GM19468 (cell line): ENCODE data around the gene DOCK1.

ENCODE experiments used
- ATAC-seq: cut with Tn5 transposase; IDR thresholded peaks from one replicate; pipeline ENCODE4 v1.9.1; 2021; ENCODE audit warnings: mild to moderate bottlenecking, moderate library complexity, moderate number of reproducible peaks; ENCODE audit not compliant: unreplicated experiment; ENCODE audit errors: extremely low read depth

The DOCK1 gene

DNA sequence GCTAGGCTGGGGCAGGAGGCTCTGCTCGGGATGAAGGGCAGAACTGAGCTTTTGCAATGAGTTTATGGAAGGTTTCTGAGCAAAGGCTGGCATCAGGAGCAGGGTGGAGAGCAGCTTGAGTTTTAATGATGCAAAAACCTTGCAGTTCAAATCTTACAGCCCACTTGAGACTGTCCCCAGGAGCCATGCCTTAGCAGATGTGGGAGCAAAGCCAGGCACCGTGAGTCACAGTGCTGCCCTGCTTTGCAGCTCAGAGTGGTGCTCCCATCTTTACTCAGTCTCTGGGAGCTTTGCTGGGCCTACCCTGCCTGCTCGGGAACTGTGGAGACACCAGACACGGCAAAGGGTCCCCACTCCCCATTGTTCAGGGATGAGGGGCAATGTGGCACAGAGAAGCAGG, 521.5 kb downstream of the DOCK1 start:
- no peak for ATAC-seq

DNA sequence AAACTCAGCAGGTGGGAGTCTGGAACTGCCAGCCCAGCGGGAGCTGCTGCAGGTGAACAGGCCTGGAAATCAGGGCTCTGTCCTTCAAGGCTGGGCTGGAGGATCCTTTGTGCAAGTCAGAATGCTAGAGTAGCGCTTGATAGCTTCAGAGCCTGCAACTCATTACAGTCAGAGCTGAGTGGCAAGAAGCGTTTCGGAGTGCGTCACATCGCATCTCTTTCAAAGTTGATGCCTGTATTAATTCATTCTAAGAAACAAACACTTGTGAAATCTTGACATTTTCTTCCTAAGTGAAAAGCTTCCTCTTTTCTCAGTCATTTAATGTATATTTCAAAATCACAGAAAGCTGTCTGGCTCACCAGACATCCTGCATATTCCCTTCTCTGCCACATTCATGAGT, 522.7 kb downstream of the DOCK1 start:
- no peak for ATAC-seq

DNA sequence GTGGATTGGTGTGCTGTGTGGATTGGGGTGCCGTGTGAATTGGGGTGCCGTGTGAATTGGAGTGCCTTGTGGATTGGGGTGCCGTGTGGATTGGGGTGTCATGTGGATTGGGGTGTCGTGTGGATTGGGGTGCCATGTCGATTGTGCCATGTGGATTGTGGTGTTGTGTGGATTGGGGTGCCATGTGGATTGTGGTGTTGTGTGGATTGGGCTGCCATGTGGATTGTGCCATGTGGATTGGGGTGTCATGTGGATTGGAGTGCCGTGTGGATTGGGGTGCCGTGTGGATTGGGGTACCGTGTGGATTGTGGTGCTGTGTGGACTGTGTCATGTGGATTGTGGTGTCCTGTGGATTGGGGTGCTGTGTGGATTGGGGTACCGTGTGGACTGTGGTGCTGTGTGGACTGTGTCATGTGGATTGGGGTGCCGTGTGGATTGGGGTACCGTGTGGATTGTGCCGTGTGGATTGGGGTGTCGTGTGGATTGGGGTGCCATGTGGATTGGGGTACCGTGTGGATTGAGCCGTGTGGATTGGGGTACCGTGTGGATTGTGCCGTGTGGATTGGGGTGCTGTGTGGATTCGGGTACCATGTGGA, 523.3 kb downstream of the DOCK1 start:
- no peak for ATAC-seq

DNA sequence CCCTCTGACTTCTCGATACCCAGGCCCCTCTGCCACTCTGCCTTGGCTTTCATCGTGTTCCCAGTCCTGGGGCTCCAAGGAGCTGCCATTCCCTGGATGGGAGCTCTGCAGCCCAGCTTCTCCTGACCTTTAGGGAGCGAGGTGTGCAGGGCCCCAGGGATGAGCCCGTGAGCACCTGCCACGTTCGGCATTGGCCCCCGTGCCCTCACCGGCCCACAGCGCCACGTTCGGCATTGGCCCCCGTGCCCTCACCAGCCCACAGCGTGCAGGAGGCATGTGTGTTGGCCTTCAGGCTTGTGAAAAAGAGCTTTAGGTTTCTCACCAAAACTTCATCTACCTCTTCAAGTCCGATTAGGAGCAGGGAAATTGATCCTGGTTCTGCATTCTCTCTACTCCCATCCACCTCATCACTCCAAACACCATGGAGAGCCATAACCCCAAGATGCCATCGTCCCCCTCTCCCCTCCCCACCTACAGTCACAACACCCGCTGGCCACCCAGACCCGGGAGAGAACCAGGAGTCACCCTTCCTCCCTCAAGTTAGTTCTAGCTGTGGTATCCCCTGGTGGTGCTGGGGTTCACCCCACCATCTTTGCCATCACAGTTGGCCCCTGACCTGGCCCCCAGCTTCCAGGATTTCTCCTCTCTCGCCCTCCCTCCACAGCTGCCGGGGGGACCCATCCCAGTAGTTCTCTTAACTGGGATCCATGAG, 524.5 kb downstream of the DOCK1 start:
- no peak for ATAC-seq

DNA sequence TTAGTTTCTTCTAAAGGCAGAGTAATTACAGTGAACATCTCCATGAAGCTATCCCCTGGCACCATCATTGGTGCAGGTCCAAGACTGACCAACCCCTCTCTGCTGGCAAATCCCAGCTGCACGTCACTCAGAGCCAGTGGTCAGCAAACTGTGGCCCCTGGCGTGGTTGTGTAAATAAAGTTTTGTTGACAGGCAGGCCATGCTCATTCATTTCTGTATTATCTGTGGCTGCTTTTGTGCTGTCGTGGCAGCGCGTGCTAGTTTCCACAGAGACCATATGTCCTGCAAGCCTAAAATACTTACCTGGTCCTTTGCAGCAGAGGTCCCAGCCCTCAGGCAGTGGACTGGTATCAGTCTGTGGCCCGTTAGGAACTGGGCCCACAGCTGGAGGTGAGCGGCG, 526.3 kb downstream of the DOCK1 start:
- ATAC-seq, result no peak

DNA sequence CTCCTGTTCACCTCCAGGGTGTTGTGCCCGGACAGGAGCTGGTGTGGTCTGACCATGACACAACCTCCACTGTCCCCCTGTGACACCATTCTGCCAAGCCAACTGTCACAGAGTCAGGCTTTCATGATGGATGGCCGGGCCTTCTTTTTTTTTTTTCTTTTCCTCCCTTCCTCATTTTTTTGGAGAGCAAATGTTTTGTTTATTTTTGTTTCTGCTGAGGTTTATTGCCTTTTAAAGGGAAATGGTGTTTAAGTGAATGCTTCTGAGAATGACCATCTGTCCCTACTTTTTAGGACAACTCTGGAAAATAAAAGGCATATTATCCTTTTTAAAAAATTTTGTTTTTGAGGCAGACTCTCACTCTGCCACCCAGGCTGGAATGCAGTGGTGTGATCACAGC, 528.8 kb downstream of the DOCK1 start:
- no peak for ATAC-seq

DNA sequence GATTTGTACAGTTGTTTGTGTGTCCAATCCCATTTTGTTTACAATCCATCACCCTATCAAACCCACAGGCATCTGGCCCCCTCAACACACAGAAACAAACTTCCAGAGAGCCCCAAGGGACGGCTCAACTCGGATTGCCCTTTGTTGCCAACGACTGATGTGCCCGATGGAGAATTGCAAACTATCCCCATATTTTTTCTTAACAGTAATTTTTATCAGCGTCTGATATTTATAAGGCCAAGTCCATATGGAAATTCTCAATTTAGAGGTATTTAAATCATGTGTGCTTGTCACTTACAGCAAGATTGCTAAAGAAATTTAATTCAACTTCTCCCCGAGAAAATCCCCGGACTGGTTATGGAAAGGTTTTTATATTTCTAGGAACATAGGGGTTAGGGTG, 530.0 kb downstream of the DOCK1 start:
- ATAC-seq, result no peak

DNA sequence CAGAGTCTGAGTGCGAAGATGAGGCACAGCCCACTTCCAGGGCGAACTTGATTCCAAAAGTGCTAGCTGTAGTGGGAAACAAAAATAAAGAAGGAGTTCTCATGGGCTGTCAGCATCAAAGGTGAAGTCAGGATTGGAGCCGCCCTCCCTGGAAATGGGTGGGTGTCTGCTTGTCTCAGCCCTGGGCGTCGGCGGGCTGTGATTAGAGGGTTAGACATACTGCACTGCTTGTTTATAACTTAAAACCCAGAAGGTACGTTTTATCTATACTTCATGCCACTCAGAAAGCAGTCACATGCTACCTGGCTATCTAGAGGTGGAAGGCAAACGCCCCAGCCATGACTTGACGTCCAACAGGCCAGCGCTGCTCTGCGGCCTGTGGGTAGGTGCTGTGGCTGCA, 535.1 kb downstream of the DOCK1 start:
- no peak for ATAC-seq

DNA sequence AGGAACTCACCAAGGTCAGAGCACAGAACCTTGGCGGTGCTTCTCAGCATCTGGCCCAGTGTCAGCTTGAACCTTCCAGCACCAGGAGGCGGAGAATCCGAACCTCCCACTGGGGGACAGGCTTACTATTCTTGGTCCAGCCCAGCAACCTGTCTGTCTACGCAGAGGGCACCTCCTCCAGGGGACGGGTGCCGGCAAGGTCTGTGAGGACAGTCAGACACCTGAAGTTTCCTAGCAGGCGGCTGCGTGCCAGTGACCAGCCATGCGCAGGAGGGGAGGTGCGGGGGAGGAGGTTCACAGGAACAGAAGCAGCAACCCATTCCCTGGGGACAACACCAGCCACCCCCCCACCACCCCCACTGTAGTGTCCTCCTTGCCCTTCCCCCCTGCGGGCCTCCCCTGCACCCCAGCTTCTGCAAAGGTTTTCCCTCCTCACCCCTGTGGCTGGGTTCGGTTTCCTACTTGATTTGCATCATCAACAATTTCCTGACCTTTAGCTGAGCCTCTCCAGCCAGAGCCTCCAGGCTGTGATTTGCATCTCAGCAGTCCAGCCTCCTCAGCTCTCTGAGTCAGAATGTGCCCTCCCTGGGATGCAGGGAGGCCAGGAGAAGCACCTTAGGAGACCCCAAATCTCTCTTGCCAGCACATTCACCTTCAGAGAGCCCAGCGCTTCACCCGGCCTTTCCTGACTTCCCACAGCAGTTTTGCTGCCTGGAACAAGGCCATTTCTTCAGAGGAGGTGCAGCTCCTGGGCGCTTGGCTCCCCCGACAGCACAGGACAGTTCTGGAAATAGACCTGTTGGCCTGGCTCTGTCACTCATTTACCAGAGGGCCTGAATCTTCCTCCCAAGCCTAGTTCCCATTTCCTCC, 536.4 kb downstream of the DOCK1 start:
- ATAC-seq, result no peak

DNA sequence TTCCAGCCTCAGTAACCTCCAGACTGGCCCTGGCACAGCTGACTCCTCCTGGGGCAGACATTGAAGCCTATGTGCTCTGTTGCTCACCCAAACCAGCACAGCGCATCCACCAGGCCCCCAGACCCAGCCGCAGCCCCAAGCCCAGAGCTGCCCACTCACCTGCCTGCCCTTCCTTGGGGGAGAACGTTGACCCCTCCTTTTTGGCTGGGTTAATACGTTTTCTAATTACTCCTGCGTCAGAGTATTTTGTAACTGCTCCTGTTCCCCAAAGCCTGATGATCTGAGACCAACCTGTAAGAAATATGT, 536.9 kb downstream of the DOCK1 start:
- no peak for ATAC-seq

DNA sequence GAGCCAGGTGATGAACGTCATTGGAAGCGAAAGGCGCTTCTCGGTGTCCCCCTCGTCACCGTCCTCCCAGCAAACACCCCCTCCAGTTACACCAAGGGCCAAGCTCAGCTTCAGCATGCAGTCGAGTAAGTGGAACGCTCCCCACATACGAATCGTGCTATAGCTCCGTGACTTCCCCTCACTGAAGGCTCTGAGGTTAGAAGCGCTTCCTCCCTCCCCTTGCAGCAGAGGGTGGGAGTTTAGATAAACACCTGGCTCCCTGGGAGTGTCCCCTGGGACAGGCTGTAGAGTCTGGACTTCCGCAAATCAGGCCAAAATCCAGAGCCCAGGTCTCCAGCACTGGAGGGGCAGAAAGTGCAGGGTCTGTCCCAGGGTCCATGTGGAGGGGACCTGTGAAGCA, 538.9 kb downstream of the DOCK1 start:
- ATAC-seq, result no peak

DNA sequence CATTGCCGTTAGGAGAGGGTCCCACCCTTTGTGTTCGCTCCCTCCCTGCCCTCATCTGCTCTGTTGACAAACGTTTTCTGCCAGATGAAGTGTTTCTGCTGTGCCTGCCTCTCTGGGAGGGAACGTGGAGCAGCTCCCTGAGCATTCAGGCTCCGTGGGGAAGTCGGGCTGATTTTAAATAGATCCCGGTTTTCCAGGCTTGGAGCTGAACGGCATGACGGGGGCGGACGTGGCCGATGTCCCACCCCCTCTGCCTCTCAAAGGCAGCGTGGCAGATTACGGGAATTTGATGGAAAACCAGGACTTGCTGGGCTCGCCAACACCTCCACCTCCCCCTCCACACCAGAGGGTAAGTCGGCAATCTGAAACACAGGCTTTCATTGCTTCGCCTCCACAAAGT, 542.0 kb downstream of the DOCK1 start:
- ATAC-seq, result no peak

DNA sequence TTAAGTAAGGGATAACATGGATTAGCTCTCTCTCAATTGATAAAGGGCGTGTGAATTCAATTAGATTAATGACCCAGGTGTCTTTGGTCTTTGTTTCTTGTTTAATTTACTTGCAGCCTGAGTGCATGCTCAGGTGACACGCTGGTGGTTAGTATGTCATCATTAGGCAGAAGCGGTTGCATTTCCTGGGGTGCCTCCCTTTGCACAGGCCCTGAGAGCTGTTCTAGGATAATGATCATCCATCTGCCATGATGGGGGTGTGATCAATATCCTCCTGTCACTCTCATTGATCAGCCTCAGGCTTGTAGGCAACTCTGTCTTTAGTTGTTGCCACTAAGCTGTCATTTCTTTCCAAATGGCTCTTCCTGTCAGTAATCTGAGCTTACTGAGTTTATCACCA, 544.3 kb downstream of the DOCK1 start:
- no peak for ATAC-seq

DNA sequence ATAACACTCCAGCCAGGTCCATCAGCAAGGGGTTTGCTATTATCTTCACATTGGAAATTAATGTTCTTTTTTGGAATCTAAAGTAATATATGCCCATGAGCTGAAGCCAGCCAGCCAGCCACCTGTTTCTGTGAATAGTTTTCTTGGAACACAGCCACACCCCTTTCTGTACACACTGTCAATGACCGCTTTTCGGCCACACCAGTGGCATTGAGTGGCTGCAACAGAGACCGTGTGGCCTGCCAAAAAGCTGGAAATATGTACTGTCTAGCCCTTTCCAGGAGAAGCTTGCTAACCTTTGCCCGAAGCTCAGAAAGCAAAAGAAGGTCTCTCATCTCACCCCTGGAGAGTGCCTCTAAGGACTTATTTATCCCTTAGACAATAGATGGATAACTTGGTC, 545.4 kb downstream of the DOCK1 start:
- ATAC-seq, result no peak

DNA sequence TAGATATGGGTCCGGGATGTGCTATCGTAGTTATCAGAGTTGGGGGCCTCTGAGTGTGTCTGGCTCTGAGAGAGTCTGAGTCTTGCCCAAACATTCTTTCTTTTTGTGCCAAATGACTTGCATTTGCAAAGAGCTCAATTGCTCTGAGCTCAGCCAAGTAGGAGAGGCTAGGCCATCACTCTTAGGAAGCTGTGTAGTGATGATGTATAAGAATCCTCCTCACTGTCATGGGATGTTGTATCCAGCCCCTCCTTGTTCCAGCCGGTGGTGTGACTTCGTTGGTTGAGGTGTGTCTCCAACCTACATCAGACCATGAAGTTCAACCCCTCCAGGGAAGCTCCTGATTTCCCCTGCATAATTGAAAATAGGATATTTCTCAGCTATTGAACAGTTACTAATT, 546.4 kb downstream of the DOCK1 start:
- ATAC-seq, result no peak

DNA sequence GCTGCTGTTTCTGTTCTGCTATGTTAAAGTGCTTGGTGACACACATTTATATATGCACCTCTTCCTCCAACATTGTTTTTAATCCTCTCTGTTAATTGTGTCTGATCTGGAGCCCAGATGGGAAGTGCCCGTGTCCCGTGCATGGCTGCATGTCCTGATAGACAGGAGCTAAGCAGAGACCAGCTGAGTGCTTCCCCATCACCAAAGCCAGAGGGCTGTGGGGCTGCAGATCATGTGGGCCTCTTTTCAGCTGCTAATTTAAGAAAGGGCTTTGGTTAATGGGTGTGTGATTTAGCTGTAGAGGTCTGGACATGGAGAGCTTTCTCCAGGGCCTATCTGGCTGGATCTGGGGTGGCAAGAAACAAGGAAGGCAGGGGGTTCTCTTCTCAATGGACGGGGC, 547.3 kb downstream of the DOCK1 start:
- ATAC-seq, result no peak

DNA sequence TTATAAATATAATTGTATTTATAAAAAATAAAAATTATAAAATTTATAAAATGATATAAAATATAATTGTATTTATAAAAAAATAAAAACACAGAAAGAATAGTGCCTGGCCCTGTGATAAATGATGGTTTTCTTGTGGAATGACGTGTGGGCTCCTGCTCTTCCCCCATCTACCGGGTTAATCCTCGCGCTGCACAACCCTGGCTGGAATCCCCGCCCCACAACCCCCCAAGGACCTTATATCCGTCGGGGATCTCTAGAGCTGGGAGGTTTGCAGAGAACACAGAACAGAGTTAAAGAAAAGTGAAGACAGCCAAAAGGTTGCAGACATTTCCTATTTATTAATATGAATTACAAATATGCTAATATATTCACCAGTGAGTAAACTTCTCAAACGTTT, 548.5 kb downstream of the DOCK1 start:
- ATAC-seq, result no peak

DNA sequence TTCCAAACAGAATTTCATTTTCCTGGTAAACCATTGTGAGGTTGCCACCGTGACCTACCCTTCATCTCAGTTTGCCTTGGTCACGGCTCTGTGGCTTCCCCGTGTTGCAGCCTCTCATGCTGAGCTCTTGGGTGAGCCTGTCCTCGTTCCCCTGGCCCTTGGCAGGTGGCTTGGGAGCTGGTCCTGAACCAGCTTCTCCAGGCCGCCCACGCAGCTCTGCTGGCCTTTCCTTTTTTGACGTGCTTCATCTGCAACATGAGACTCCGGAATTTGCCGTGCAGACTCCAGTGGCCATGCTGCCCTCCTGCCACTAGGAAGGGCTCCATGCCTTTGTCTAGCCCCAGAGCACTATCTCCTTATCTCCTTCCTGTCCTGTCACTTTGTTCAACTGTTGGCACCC, 550.9 kb downstream of the DOCK1 start:
- no peak for ATAC-seq

DNA sequence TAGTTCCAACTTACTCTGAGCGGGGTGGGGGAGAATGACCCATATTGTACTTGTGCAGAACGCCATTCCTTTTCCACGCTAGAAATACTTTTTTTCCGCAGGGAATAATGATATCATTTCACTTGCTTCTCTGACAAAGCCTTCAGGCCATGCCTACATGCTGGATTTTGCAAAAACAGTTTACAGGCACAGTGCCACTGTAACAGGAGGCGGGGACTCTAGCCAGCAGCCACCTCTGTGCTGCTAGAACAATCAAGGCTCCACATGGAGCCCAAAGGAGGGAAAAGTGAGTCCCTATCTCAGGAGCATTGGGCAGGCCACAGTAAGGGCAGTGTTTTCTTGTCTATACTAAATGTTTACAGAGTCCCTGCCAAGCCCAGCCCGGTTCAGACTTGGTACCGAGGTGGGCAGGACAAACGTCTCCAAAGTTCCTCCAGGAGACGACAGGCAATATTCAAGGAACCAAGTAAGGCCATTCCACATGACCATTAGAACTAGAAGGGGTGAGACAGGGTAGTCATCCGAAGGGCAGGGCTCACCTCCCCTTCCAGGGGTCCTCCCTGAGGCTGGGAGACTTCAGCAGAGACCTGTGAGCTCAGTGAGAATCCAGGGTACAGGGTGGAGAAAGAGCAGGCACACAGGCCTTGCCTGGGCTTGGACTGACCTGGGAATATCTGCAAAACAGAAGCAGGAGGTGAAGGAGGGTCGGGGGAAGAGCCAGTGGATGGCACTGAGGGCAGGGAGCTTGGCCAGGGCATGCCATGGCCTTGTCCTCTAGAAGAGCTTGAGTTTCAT, 553.0 kb downstream of the DOCK1 start:
- ATAC-seq, result no peak

DNA sequence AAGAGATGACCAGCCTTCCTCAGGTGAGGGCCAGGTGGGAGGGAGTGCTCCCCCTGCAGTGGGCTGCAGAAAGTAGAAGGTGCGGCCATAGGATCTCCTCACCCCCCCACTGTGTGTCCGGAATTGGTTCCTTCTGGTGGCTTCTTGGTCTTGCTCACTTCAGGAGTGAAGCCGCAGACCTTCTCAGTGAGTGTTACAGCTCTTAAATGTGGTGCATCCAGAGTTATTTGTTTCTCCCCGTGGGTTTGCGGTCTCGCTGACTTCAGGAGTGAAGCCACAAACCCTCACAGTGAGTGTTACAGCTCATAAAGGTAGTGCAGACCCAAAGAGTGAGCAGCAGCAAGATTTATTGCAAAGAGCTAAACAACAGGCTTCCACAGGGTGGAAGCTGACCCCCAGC, 553.6 kb downstream of the DOCK1 start:
- no peak for ATAC-seq

DNA sequence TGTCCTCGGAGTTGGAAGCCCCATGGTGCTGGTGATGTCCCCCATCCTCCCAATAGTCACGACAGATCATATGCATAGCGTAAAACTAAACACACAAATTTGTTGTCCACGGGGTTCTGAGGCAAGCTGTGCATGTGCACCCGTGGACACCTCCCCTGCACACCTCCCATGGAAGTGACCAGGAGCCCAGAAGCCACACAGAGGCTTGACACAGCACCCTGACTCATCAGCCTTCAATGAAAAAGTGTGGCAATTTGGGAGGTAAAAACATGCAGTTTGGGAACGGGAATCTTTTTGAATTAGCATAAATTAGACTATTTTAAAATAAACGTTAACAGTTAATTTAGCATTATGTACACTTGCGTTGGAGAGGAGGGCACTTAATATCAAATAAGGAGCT, 554.7 kb downstream of the DOCK1 start:
- ATAC-seq, result no peak
